ENCODE measurements around the gene TSPAN18. TPM values are rescaled to one million over a fixed set of nuclear protein-coding genes. Genes with fewer than 3 reads are reported as not detected.

TSPAN18 gene
- total RNA-seq, 2 donors from 2014 or later = 3.4 to 13.4 TPM

DNA sequence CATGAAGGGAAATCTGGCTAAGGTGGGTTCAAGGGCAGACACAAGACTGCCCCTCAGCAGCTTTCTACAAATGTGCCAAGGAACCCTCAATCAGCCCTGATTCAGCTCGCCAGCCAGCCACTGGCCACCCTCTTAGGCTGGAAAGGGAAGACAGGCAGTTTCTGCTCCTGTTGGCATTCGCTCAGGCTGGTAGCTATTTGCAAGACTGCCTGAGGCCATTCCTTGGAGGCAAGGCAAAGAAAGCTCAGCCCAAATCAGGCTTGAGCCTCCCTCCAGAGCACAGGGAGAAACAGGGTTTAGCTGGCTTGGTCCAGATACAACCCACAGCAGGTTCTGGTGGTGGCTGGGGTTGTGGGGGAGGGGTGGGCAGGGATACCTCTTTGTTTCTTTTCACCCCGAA is 204.7 kb downstream of the TSPAN18 start:
- no peaks in the 10 kb centered on the region for H3K4me1 ChIP-seq
- TF ChIP-seq, protein P1, sequence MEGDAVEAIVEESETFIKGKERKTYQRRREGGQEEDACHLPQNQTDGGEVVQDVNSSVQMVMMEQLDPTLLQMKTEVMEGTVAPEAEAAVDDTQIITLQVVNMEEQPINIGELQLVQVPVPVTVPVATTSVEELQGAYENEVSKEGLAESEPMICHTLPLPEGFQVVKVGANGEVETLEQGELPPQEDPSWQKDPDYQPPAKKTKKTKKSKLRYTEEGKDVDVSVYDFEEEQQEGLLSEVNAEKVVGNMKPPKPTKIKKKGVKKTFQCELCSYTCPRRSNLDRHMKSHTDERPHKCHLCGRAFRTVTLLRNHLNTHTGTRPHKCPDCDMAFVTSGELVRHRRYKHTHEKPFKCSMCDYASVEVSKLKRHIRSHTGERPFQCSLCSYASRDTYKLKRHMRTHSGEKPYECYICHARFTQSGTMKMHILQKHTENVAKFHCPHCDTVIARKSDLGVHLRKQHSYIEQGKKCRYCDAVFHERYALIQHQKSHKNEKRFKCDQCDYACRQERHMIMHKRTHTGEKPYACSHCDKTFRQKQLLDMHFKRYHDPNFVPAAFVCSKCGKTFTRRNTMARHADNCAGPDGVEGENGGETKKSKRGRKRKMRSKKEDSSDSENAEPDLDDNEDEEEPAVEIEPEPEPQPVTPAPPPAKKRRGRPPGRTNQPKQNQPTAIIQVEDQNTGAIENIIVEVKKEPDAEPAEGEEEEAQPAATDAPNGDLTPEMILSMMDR (IDR thresholded peaks at IDR 0.05) = no peak
- no peak overlapping the region for H3K4me3 ChIP-seq
- intact Hi-C loops (cut with DNase I) = loop anchor here (5.0 kb wide), 1 partner anchor 356 kb away; the partner anchor contains the start of gene SYT13
- H3K36me3 ChIP-seq = no peaks in the 10 kb centered on the region
- H3K27ac ChIP-seq = no peak overlapping the region
- no peaks in the 10 kb centered on the region for H3K27me3 ChIP-seq
- no peak overlapping the region for H3K9ac ChIP-seq (ENCODE audit: low read depth in 2 of 2, low read length in 2 of 2)
- no peaks in the 10 kb centered on the region for H3K9me3 ChIP-seq
- DNase-seq = no peak

DNA sequence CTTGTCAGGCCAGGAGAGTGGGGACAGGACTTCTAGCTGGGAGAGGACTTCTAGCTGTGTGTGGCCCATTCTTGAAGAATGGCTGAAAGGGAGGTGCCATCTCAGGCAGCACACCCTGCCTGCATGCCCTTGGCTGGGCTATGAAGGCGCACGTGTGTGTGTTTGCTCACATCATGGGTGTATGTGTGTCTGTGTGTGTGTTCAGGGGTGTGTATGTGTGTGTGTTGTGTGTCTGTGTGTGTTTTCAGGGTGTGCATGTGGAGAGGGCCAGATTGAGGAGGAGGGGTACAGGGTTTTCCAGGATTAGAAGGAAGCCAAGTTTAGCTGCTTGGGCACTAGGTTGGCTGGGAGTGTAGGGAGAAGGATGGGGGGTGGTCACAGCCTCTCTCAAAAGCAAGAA is 207.3 kb downstream of the TSPAN18 start:
- Histone ChIP-seq H3K9ac (ENCODE audit: low read depth in 2 of 2, low read length in 2 of 2) (no peak overlapping the region), H3K9me3 (no peaks in the 10 kb centered on the region), H3K4me3 (no peak overlapping the region), H3K4me1 (no peaks in the 10 kb centered on the region), H3K27me3 (no peaks in the 10 kb centered on the region), H3K27ac (no peak overlapping the region), H3K36me3 (no peaks in the 10 kb centered on the region)
- TF ChIP-seq, protein P1 (IDR thresholded peaks at IDR 0.05) = no peak
- DNase-seq = no peak
- intact Hi-C loops (cut with DNase I) = loop anchor here (5.0 kb wide), 1 partner anchor 353 kb away; the partner anchor contains the start of gene SYT13

DNA sequence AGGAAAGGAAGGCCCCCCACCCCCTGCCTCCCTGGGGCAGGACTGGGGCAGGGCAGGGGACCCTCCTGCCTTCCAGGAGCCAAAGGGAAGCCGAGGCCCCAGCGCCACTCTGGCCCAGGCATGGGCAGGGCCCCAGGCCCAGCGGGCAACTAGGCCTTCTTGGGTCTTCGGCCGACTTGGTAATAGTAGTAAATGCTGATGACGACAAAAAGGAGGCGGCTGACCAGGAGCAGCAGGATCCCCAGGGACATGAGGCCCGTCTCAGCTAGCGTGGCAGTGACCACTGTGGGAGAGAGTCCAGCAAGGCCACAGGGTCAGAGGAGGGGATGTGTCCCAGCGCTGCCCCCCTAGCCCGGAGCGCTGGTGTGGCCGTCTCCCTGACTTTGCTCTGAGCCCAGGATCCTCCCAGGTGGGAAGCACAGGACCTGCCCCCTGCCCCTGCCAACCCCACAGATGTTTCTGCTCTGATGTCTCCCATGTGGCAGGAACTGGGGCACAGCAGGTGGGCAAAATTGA is 208.0 kb downstream of the TSPAN18 start:
- Histone ChIP-seq H3K36me3 (no peaks in the 10 kb centered on the region), H3K9me3 (no peaks in the 10 kb centered on the region), H3K4me1 (no peaks in the 10 kb centered on the region), H3K27me3 (no peaks in the 10 kb centered on the region), H3K9ac (ENCODE audit: low read depth in 2 of 2, low read length in 2 of 2) (no peak overlapping the region), H3K4me3 (no peak overlapping the region), H3K27ac (no peak overlapping the region)
- TF ChIP-seq, protein P1 (IDR thresholded peaks at IDR 0.05) = no peak
- DNase-seq = no peak
- intact Hi-C loops (cut with DNase I) = loop anchor here (5.0 kb wide), 1 partner anchor 353 kb away; the partner anchor contains the start of gene SYT13

DNA sequence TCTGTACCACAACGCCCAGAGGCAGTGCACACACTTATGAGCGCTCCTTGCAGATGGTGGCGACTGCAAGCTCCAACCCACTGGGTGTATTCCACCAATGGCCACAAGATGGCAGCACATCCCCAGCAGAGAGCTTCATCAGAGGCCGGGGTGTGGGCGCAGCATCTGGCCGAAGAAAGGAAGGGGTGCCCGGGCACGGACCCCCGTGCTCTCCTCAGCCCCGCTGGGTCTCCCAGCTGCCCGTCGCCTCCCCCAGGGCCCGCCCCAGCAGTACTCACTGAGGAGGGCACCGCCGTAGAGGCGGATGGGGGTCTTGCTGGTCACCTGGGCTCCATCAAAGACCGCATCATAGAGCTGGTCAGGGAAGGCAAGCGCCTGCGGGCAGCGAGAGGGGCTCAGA is 209.8 kb downstream of the TSPAN18 start:
- Histone ChIP-seq H3K27me3 (no peaks in the 10 kb centered on the region), H3K9ac (ENCODE audit: low read depth in 2 of 2, low read length in 2 of 2) (no peak overlapping the region), H3K4me3 (no peak overlapping the region), H3K27ac (no peak overlapping the region), H3K36me3 (no peaks in the 10 kb centered on the region), H3K4me1 (no peaks in the 10 kb centered on the region), H3K9me3 (no peaks in the 10 kb centered on the region)
- intact Hi-C loops (cut with DNase I) = loop anchor here (2.0 kb wide), 1 partner anchor 166 kb away; no protein-coding TSS in a partner anchor
- peak; percentile 86 for DNase-seq
- TF ChIP-seq, protein P1 (IDR thresholded peaks at IDR 0.05) = peak; percentile 92

DNA sequence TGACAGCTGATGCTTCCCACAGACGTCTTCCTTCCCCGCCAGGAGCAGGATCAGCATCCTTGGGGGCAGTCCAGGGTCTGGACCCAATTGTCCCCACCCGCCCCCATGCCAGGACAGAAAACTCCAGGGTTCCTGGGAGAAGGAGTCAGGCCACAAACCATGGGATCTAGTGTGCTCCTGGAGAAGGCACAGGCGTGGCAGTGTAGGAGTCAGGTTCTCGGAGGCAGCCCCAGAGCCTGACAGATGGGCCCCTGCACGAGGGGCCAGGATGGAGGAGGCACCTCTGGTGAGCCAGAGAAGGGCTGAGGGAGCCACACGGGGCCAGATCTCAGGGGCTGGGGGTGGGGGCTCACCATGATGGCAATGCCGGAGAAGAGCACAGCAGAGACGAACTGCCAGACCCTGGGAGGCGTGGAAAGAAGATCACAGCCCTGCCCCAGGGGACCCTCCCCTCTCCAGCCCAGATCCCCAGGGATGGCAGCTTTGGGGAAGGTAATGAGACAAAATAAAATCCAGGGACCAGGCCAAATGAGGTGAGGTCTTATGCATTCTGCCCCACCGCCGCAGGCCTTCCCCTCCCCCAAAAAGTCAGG is 210.3 kb downstream of the TSPAN18 start:
- no peaks in the 10 kb centered on the region for H3K9me3 ChIP-seq
- TF ChIP-seq, protein P1 (IDR thresholded peaks at IDR 0.05) = no peak
- H3K9ac ChIP-seq (ENCODE audit: low read depth in 2 of 2, low read length in 2 of 2) = no peak overlapping the region
- intact Hi-C loops (cut with DNase I) = loop anchor here (2.0 kb wide), 1 partner anchor 166 kb away; no protein-coding TSS in a partner anchor
- no peaks in the 10 kb centered on the region for H3K27me3 ChIP-seq
- H3K27ac ChIP-seq = no peak overlapping the region
- no peak overlapping the region for H3K4me3 ChIP-seq
- no peaks in the 10 kb centered on the region for H3K4me1 ChIP-seq
- no peaks in the 10 kb centered on the region for H3K36me3 ChIP-seq
- DNase-seq = no peak

All from colonic mucosa (tissue), 4 donors.